ENCODE data around the gene PPP4R3A.
"Not testable (repeated sequence)": the region's sequence is repeated elsewhere in the genome, so short reads cannot be mapped to it uniquely, and the experiment has no call there.

Gene PPP4R3A

DNA sequence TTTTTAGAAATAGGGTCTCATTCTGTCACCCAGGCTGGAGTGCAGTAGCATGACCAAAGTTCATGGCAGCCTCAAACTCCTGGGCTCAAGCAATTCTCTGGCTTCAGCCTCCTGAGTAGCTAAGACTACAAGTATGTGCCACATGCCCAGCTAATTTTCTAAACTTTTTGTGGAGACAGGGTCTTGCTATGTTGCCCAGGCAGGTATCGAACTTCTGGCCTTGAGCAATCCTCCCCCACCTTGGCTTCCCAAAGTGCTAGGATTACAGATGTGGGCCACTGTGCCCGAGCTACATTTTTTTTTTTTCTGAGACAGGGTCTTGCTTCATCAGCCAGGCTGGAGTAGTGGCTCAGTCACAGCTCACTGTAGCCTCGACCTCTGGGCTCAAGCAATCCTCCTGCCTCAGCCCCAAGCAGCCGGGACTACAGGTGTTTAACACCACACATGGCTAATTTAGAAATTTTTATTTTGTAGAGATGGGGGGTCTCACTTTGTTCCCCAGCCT is 7.1 kb downstream of the PPP4R3A start:
- H3K27me3 ChIP-seq (ENCODE audit: insufficient read depth, insufficient read length): no peaks in the 10 kb centered on the region
- TF ChIP-seq YY1 (IDR thresholded peaks at IDR 0.05; ENCODE audit: insufficient read depth, insufficient read length) (no peak), ZNF274 (IDR thresholded peaks at IDR 0.05; ENCODE audit: low read depth, low read length) (no peak), SUZ12 (IDR thresholded peaks at IDR 0.05; ENCODE audit: extremely low read depth, insufficient read depth, insufficient read length) (no peak)
- H3K9me3 ChIP-seq (ENCODE audit: insufficient read depth, low read length): no peaks in the 10 kb centered on the region
- peaks cover 49% of the 10 kb centered on the region for H3K36me3 ChIP-seq (ENCODE audit: insufficient read depth, insufficient read length, low read length)
- no peak overlapping the region for H3K9ac ChIP-seq (ENCODE audit: insufficient read length, low read depth)
- no peaks in the 10 kb centered on the region for H3K4me1 ChIP-seq (ENCODE audit: insufficient read depth, insufficient read length)
- H3K4me3 ChIP-seq (ENCODE audit: insufficient read length, low read depth): no peak overlapping the region
- DNase-seq (ENCODE audit: low read depth, low spot score): no peak

GRCh38 chr14:91501951-91502930 is 7.9 kb downstream of the PPP4R3A start:
- Histone ChIP-seq H3K4me3 (ENCODE audit: insufficient read length, low read depth) (no peak overlapping the region), H3K9ac (ENCODE audit: insufficient read length, low read depth) (no peak overlapping the region), H3K4me1 (ENCODE audit: insufficient read depth, insufficient read length) (no peaks in the 10 kb centered on the region), H3K36me3 (ENCODE audit: insufficient read depth, insufficient read length, low read length) (peaks cover 43% of the 10 kb centered on the region), H3K9me3 (ENCODE audit: insufficient read depth, low read length) (no peaks in the 10 kb centered on the region), H3K27me3 (ENCODE audit: insufficient read depth, insufficient read length) (no peaks in the 10 kb centered on the region)
- no peak for TF ChIP-seq ZNF274 (IDR thresholded peaks at IDR 0.05; ENCODE audit: low read depth, low read length)
- no peak for TF ChIP-seq YY1 (IDR thresholded peaks at IDR 0.05; ENCODE audit: insufficient read depth, insufficient read length)
- TF ChIP-seq SUZ12 (IDR thresholded peaks at IDR 0.05; ENCODE audit: extremely low read depth, insufficient read depth, insufficient read length): no peak
- no peak for DNase-seq (ENCODE audit: low read depth, low spot score)

- no peak for DNase-seq (ENCODE audit: low read depth, low spot score)
- H3K4me1 ChIP-seq (ENCODE audit: insufficient read depth, insufficient read length): no peaks in the 10 kb centered on the region
- H3K9ac ChIP-seq (ENCODE audit: insufficient read length, low read depth): no peak overlapping the region
- peaks cover 35% of the 10 kb centered on the region for H3K36me3 ChIP-seq (ENCODE audit: insufficient read depth, insufficient read length, low read length)
- H3K27me3 ChIP-seq (ENCODE audit: insufficient read depth, insufficient read length): no peaks in the 10 kb centered on the region
- no peak overlapping the region for H3K4me3 ChIP-seq (ENCODE audit: insufficient read length, low read depth)
- no peaks in the 10 kb centered on the region for H3K9me3 ChIP-seq (ENCODE audit: insufficient read depth, low read length)
- no peak for TF ChIP-seq SUZ12 (IDR thresholded peaks at IDR 0.05; ENCODE audit: extremely low read depth, insufficient read depth, insufficient read length)
- TF ChIP-seq YY1 (IDR thresholded peaks at IDR 0.05; ENCODE audit: insufficient read depth, insufficient read length): no peak
- no peak for TF ChIP-seq ZNF274 (IDR thresholded peaks at IDR 0.05; ENCODE audit: low read depth, low read length)
Measured at GRCh38 chr14:91501348-91501747, 8.8 kb downstream of the PPP4R3A start.

- peaks cover 8% of the 10 kb centered on the region for H3K36me3 ChIP-seq (ENCODE audit: insufficient read depth, insufficient read length, low read length)
- no peak for DNase-seq (ENCODE audit: low read depth, low spot score)
- H3K9ac ChIP-seq (ENCODE audit: insufficient read length, low read depth): no peak overlapping the region
- no peaks in the 10 kb centered on the region for H3K4me1 ChIP-seq (ENCODE audit: insufficient read depth, insufficient read length)
- TF ChIP-seq SUZ12 (IDR thresholded peaks at IDR 0.05; ENCODE audit: extremely low read depth, insufficient read depth, insufficient read length) (no peak), YY1 (IDR thresholded peaks at IDR 0.05; ENCODE audit: insufficient read depth, insufficient read length) (no peak), ZNF274 (IDR thresholded peaks at IDR 0.05; ENCODE audit: low read depth, low read length) (no peak)
- H3K27me3 ChIP-seq (ENCODE audit: insufficient read depth, insufficient read length): no peaks in the 10 kb centered on the region
- H3K4me3 ChIP-seq (ENCODE audit: insufficient read length, low read depth): no peak overlapping the region
- no peaks in the 10 kb centered on the region for H3K9me3 ChIP-seq (ENCODE audit: insufficient read depth, low read length)
Measured at GRCh38 chr14:91496790-91497189, 13.3 kb downstream of the PPP4R3A start.

DNA sequence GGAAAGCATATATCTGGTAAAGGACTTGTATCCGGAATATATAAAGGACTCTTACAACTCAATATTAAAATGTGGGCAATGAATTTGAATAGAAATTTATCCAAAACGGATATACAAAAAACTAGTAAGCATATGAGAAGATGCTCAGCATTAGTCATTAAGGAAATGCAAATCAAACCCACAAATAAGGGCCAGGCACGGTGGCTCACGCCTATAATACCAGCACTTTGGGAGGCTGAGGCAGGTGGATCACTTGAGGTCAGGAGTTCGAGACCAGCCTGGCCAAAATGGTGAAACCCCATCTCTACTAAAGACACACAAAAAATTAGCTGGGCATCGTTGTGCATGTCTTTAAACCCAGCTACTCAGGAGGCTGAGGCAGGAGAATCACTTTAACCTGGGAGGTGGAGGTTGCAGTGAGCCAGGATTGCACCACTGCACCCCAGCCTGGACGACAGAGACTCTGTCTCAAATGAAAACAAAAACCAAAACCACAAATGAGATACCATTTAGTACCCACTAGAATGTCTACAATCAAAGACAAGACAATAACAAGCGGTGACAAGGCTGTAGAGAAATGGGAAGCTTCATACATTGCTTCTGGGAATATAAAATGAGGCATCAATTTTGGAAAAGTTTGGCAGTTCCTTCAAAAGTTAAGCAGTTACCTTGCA is 15.6 kb downstream of the PPP4R3A start:
- not testable (repeated sequence) for H3K36me3 ChIP-seq (ENCODE audit: insufficient read depth, insufficient read length, low read length); H3K4me1 ChIP-seq (ENCODE audit: insufficient read depth, insufficient read length); DNase-seq (ENCODE audit: low read depth, low spot score); H3K9ac ChIP-seq (ENCODE audit: insufficient read length, low read depth); H3K4me3 ChIP-seq (ENCODE audit: insufficient read length, low read depth); H3K9me3 ChIP-seq (ENCODE audit: insufficient read depth, low read length); H3K27me3 ChIP-seq (ENCODE audit: insufficient read depth, insufficient read length)

GRCh38 chr14:91493169-91493568 is 16.9 kb downstream of the PPP4R3A start:
- H3K27me3 ChIP-seq (ENCODE audit: insufficient read depth, insufficient read length): no peaks in the 10 kb centered on the region
- H3K9me3 ChIP-seq (ENCODE audit: insufficient read depth, low read length): no peaks in the 10 kb centered on the region
- no peak overlapping the region for H3K9ac ChIP-seq (ENCODE audit: insufficient read length, low read depth)
- no peaks in the 10 kb centered on the region for H3K4me1 ChIP-seq (ENCODE audit: insufficient read depth, insufficient read length)
- DNase-seq (ENCODE audit: low read depth, low spot score): no peak
- peaks cover 12% of the 10 kb centered on the region for H3K36me3 ChIP-seq (ENCODE audit: insufficient read depth, insufficient read length, low read length)
- no peak overlapping the region for H3K4me3 ChIP-seq (ENCODE audit: insufficient read length, low read depth)
- no peak for TF ChIP-seq SUZ12 (IDR thresholded peaks at IDR 0.05; ENCODE audit: extremely low read depth, insufficient read depth, insufficient read length)
- TF ChIP-seq ZNF274 (IDR thresholded peaks at IDR 0.05; ENCODE audit: low read depth, low read length): no peak
- TF ChIP-seq YY1 (IDR thresholded peaks at IDR 0.05; ENCODE audit: insufficient read depth, insufficient read length): no peak

- Histone ChIP-seq H3K9me3 (ENCODE audit: insufficient read depth, low read length) (no peaks in the 10 kb centered on the region), H3K27me3 (ENCODE audit: insufficient read depth, insufficient read length) (no peaks in the 10 kb centered on the region), H3K9ac (ENCODE audit: insufficient read length, low read depth) (no peak overlapping the region), H3K4me1 (ENCODE audit: insufficient read depth, insufficient read length) (no peaks in the 10 kb centered on the region), H3K4me3 (ENCODE audit: insufficient read length, low read depth) (no peak overlapping the region), H3K36me3 (ENCODE audit: insufficient read depth, insufficient read length, low read length) (peaks cover 71% of the 10 kb centered on the region)
- TF ChIP-seq SUZ12 (IDR thresholded peaks at IDR 0.05; ENCODE audit: extremely low read depth, insufficient read depth, insufficient read length) (no peak), ZNF274 (IDR thresholded peaks at IDR 0.05; ENCODE audit: low read depth, low read length) (no peak), YY1 (IDR thresholded peaks at IDR 0.05; ENCODE audit: insufficient read depth, insufficient read length) (no peak)
- DNase-seq (ENCODE audit: low read depth, low spot score): no peak
Measured at GRCh38 chr14:91484744-91485143, 25.4 kb downstream of the PPP4R3A start.

Measured in NT2/D1 (cell line).